HG03064 (cell line): ENCODE data around the gene CHD9.
"Not testable (repeated sequence)": the region's sequence is repeated elsewhere in the genome, so short reads cannot be mapped to it uniquely, and the experiment has no call there.

Experiments
- ATAC-seq: cut with Tn5 transposase; IDR thresholded peaks from one replicate; pipeline ENCODE4 v1.9.1; 2021; ENCODE audit warnings: low read depth; ENCODE audit not compliant: unreplicated experiment

Gene CHD9

GRCh38 chr16:53048139-53048915, 6.5 kb upstream of the CHD9 start:
- no peak for ATAC-seq

- not testable (repeated sequence) for ATAC-seq
Measured at GRCh38 chr16:53051255-53051654, 3.5 kb upstream of the CHD9 start.

- no peak for ATAC-seq
Measured at GRCh38 chr16:53052519-53053501, 2.0 kb upstream of the CHD9 start, which contains the start of gene CHD9NB. TSS of gene CHD9NB (minus strand) at chr16:53052897. CDS start at chr16:53044158, 8,739 bp downstream.

GRCh38 chr16:53053967-53054669, 673 bp upstream of the CHD9 start:
- no peak for ATAC-seq

- ATAC-seq: no peak
Measured at GRCh38 chr16:53055541-53056391, 975 bp downstream of the CHD9 start.

- no peak for ATAC-seq
Measured at GRCh38 chr16:53056392-53056881, 1.6 kb downstream of the CHD9 start.

GRCh38 chr16:53057658-53058057, 2.9 kb downstream of the CHD9 start:
- ATAC-seq: no peak

- ATAC-seq: no peak
Measured at GRCh38 chr16:53058441-53058840, 3.6 kb downstream of the CHD9 start.

GRCh38 chr16:53058882-53059281, 4.1 kb downstream of the CHD9 start:
- no peak for ATAC-seq

- no peak for ATAC-seq
Measured at GRCh38 chr16:53059672-53060071, 4.9 kb downstream of the CHD9 start.

- peak; percentile 27 for ATAC-seq
Measured at GRCh38 chr16:53061256-53061655, 6.5 kb downstream of the CHD9 start.

GRCh38 chr16:53061701-53062159, 6.9 kb downstream of the CHD9 start:
- ATAC-seq: peak; percentile 67

- ATAC-seq: no peak
Measured at GRCh38 chr16:53064081-53064578, 9.3 kb downstream of the CHD9 start.

- ATAC-seq: no peak
Measured at GRCh38 chr16:53065461-53066061, 10.8 kb downstream of the CHD9 start.

GRCh38 chr16:53067675-53068074, 12.9 kb downstream of the CHD9 start:
- no peak for ATAC-seq

- ATAC-seq: no peak
Measured at GRCh38 chr16:53068423-53068833, 13.6 kb downstream of the CHD9 start.

GRCh38 chr16:53069772-53070171, 15.0 kb downstream of the CHD9 start:
- ATAC-seq: no peak

GRCh38 chr16:53071748-53072301, 17.0 kb downstream of the CHD9 start:
- ATAC-seq: peak; percentile 57

GRCh38 chr16:53073022-53073421, 18.2 kb downstream of the CHD9 start:
- no peak for ATAC-seq
